DOHH2 (cell line): ENCODE measurements around the gene CIDEB.
A peak's percentile ranks its signal among the peaks of the same experiment; 100 is the strongest.

Experiments
- H3F3A ChIP-seq: fragments of 200-600 bp; sonication (generic), shearing (Covaris generic); 2 replicates; pipeline ENCODE4 v1.6.0; 2016; ENCODE audit warnings: antibody characterized with exemption, mild to moderate bottlenecking; ENCODE audit not compliant: control insufficient read depth, insufficient read depth
- H3K27ac ChIP-seq: fragments of 200-600 bp; sonication (generic); 2 replicates; pipeline ENCODE4 v1.5.1; 2014; ENCODE audit warnings: low read depth, mild to moderate bottlenecking, low read length, moderate library complexity
- H3K27me3 ChIP-seq: fragments of 200-600 bp; sonication (generic); 2 replicates; pipeline ENCODE4 v1.6.1; 2014; ENCODE audit warnings: mild to moderate bottlenecking, low read length, mixed read lengths; ENCODE audit not compliant: control insufficient read depth
- H3K36me3 ChIP-seq: fragments of 200-600 bp; sonication (generic); 2 replicates; pipeline ENCODE4 v1.6.1; 2014; ENCODE audit warnings: mild to moderate bottlenecking, low read length, moderate library complexity, mixed read lengths; ENCODE audit not compliant: control insufficient read depth
- H3K4me1 ChIP-seq: fragments of 200-600 bp; sonication (generic); 2 replicates; pipeline ENCODE4 v1.6.1; 2014; ENCODE audit warnings: mild to moderate bottlenecking, low read length, mixed read lengths; ENCODE audit not compliant: control insufficient read depth
- H3K4me2 ChIP-seq: fragments of 200-600 bp; sonication (generic); 2 replicates; pipeline ENCODE4 v1.6.0; 2014; ENCODE audit warnings: mild to moderate bottlenecking, low read length, moderate library complexity
- H3K4me3 ChIP-seq: fragments of 200-600 bp; sonication (generic); 2 replicates; pipeline ENCODE4 v1.5.1; 2014; ENCODE audit warnings: mild to moderate bottlenecking, low read length, mixed read lengths
- H3K79me2 ChIP-seq: fragments of 200-600 bp; sonication (generic); 2 replicates; pipeline ENCODE4 v1.6.1; 2014; ENCODE audit warnings: mild to moderate bottlenecking, low read length, mixed read lengths; ENCODE audit not compliant: control insufficient read depth
- H3K9me2 ChIP-seq: fragments of 200-600 bp; sonication (generic); replicated peaks from 2 replicates; pipeline ENCODE4 v1.6.1; 2014; ENCODE audit warnings: mild to moderate bottlenecking, low read length, mixed read lengths; ENCODE audit not compliant: control insufficient read depth
- H3K9me3 ChIP-seq: fragments of 200-600 bp; sonication (generic); 2 replicates; pipeline ENCODE4 v1.6.1; 2014; ENCODE audit warnings: antibody characterized with exemption, low read length, mixed read lengths; ENCODE audit not compliant: control insufficient read depth, insufficient read depth
- H4K20me1 ChIP-seq: fragments of 200-600 bp; sonication (generic); 2 replicates; pipeline ENCODE4 v1.6.0; 2014; ENCODE audit warnings: low read depth, mild to moderate bottlenecking, antibody characterized with exemption, low read length, moderate library complexity; ENCODE audit not compliant: control insufficient read depth, insufficient read depth
- CTCF ChIP-seq: fragments of 200-600 bp; sonication (generic); IDR thresholded peaks from one replicate; pipeline ENCODE4 v1.5.1; 2014; ENCODE audit warnings: antibody characterized with exemption, mild to moderate bottlenecking, low read depth, low read length; ENCODE audit not compliant: poor library complexity, severe bottlenecking
- EZH2phosphoT487 ChIP-seq: fragments of 200-600 bp; sonication (generic); IDR thresholded peaks from 2 replicates; pipeline ENCODE4 v1.6.1; 2017; ENCODE audit warnings: borderline replicate concordance, mild to moderate bottlenecking, antibody characterized with exemption, low read length, moderate library complexity, mixed read lengths

Gene CIDEB

DNA sequence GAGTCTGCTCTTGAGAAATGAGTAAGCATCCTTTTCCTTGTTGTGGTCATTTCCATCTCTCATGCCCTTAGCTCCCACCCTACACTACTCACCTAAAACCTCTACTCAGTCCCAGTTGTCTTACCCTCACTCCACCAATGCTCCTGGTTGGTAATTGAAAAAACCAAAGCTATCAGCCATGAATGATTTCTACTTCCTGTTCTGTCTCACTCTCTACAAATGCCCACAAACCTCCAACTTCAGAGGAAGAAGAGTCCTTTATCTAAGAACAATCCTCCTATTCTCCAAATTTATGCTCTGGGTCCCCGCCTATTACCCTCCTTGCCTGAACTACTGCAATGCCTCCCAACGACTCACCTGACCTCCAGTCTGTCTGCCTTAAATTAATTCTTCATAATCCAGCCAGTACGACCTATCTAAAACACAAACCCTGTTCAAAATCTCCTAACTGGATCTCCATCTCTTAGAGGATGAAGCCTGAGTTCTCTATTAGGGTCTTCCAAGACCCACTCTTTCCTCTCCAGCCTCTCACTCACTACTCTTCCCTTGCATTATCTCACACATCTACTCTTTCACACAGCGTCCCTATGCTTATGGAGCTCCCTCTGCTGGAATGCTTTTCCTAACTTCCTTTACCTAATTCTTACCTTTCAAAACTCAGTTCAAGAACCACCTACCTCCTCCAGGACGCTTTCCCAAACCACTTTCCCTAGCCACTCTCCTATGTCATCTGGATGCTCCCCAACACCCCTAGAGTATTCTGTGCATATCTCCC is 10.4 kb downstream of the CIDEB start:
- H3F3A ChIP-seq: 0 out of 2 replicates have a peak, but pooled peaks cover 3% of the 10 kb centered on the region
- no peak overlapping the region for H3K27ac ChIP-seq
- TF ChIP-seq EZH2phosphoT487 (no peak), CTCF (peak; percentile 57)
- H3K4me2 ChIP-seq: peak overlapping the region; percentile 32; the same call in 1 of the 2 replicates
- H3K36me3 ChIP-seq: peaks cover 41% of the 10 kb centered on the region
- H3K9me3 ChIP-seq: no peaks in the 10 kb centered on the region
- H3K79me2 ChIP-seq: peaks cover 34% of the 10 kb centered on the region
- no peak overlapping the region for H3K4me3 ChIP-seq
- no peaks in the 10 kb centered on the region for H3K9me2 ChIP-seq
- H4K20me1 ChIP-seq: no peaks in the 10 kb centered on the region; the same call in 1 of the 2 replicates
- H3K27me3 ChIP-seq: no peaks in the 10 kb centered on the region
- peaks cover 32% of the 10 kb centered on the region for H3K4me1 ChIP-seq

GRCh38 chr14:24296341-24297157 is 11.2 kb downstream of the CIDEB start:
- Histone ChIP-seq H3K4me3 (no peak overlapping the region), H4K20me1 (no peaks in the 10 kb centered on the region; the same call in 1 of the 2 replicates), H3K9me3 (no peaks in the 10 kb centered on the region), H3K27me3 (no peaks in the 10 kb centered on the region), H3K9me2 (no peaks in the 10 kb centered on the region), H3K27ac (no peak overlapping the region), H3K36me3 (peaks cover 39% of the 10 kb centered on the region), H3K79me2 (peaks cover 30% of the 10 kb centered on the region), H3K4me1 (peaks cover 32% of the 10 kb centered on the region), H3F3A (0 out of 2 replicates have a peak, but pooled peaks cover 3% of the 10 kb centered on the region), H3K4me2 (peak overlapping the region; percentile 32; the same call in 1 of the 2 replicates)
- TF ChIP-seq CTCF: peak; percentile 84
- TF ChIP-seq EZH2phosphoT487: no peak

- peaks cover 15% of the 10 kb centered on the region for H3K4me1 ChIP-seq
- H3K9me3 ChIP-seq: no peaks in the 10 kb centered on the region
- H3K4me3 ChIP-seq: no peak overlapping the region
- no peaks in the 10 kb centered on the region for H3K9me2 ChIP-seq
- H3K27ac ChIP-seq: no peak overlapping the region
- TF ChIP-seq CTCF: no peak
- no peak for TF ChIP-seq EZH2phosphoT487
- peaks cover 35% of the 10 kb centered on the region for H3K36me3 ChIP-seq
- peaks cover 1% of the 10 kb centered on the region; the same call in 1 of the 2 replicates for H3K79me2 ChIP-seq
- 0 out of 2 replicates have a peak, but pooled peaks cover 2% of the 10 kb centered on the region for H3F3A ChIP-seq
- no peaks in the 10 kb centered on the region for H4K20me1 ChIP-seq
- no peak overlapping the region for H3K4me2 ChIP-seq
- H3K27me3 ChIP-seq: no peaks in the 10 kb centered on the region
Observed at GRCh38 chr14:24293525-24293924, 14.3 kb downstream of the CIDEB start.
